MCF 10A (cell line): ENCODE data around the gene FAM210B. TPM values are rescaled to one million over a fixed set of nuclear protein-coding genes. Genes with fewer than 3 reads are reported as not detected.
A peak's percentile ranks its signal among the peaks of the same experiment; 100 is the strongest.
"Not testable (repeated sequence)": the region's sequence is repeated elsewhere in the genome, so short reads cannot be mapped to it uniquely, and the experiment has no call there.

Experiments used
- BruUV-seq: library from RNA; stranded (reverse); fragments of 400-500 nt; replicated peaks from 2 replicates; lab custom pipeline; 2021; lab: Mats Ljungman, UMichigan
- CTCF ChIA-PET: fragments of 300-600 bp; sonication (Branson Sonifier 250); formaldehyde crosslinking; extraction: SDS; loops from one replicate; lab custom pipeline; 2021; ENCODE audit warnings: antibody characterized with exemption, inconsistent platforms; lab: Yijun Ruan, JAX
- POLR2A ChIA-PET: fragments of 300-600, 350-650 bp; sonication (Branson Sonifier 250); formaldehyde crosslinking; extraction: SDS; loops from one replicate; lab custom pipeline; 2020; ENCODE audit warnings: antibody characterized with exemption, inconsistent platforms; lab: Yijun Ruan, JAX
- DNase-seq: peaks from one replicate; pipeline ENCODE4 v3.0.0-alpha.2; 2018; ENCODE audit not compliant: unreplicated experiment
- H3K27ac Mint-ChIP-seq: one replicate; pipeline ENCODE4 v1.8.0; 2022; ENCODE audit warnings: mild to moderate bottlenecking, low read depth, mixed read lengths; ENCODE audit not compliant: unreplicated experiment
- H3K27me3 Mint-ChIP-seq: one replicate; pipeline ENCODE4 v1.8.0; 2022; ENCODE audit warnings: mixed read lengths; ENCODE audit not compliant: insufficient read depth, unreplicated experiment
- H3K36me3 Mint-ChIP-seq: one replicate; pipeline ENCODE4 v1.8.0; 2022; ENCODE audit warnings: mild to moderate bottlenecking, moderate library complexity, mixed read lengths; ENCODE audit not compliant: insufficient read depth, unreplicated experiment
- H3K4me1 Mint-ChIP-seq: one replicate; pipeline ENCODE4 v1.8.0; 2022; ENCODE audit warnings: mixed read lengths; ENCODE audit not compliant: insufficient read depth, unreplicated experiment
- H3K4me3 Mint-ChIP-seq: one replicate; pipeline ENCODE4 v1.8.0; 2022; ENCODE audit warnings: mild to moderate bottlenecking, moderate library complexity, mixed read lengths; ENCODE audit not compliant: unreplicated experiment
- H3K9me3 Mint-ChIP-seq: one replicate; pipeline ENCODE4 v1.8.0; 2022; ENCODE audit warnings: mixed read lengths; ENCODE audit not compliant: unreplicated experiment
- intact Hi-C: fragments of 100-400 bp; cut with micrococcal nuclease; formaldehyde crosslinking; loops from 2 replicates; pipeline ENCODE4 v1.14.1; 2022
- total RNA-seq: library from RNA; stranded (reverse); gene quantifications from 2 replicates; pipeline ENCODE4 v1.2.3, GENCODE V29; 2022
- TF ChIP-seq, protein P1 (sequence below): fragments of 200-600 bp; IDR thresholded peaks from one replicate; pipeline ENCODE4 v1.8.0; 2022; ENCODE audit warnings: antibody characterized with exemption, mild to moderate bottlenecking; ENCODE audit not compliant: unreplicated experiment

FAM210B gene
- total RNA-seq, 1 experiment from 2014 or later, result 38.2 TPM

GRCh38 chr20:56328861-56329260 lies 29.9 kb upstream of the FAM210B start:
- ChIA-PET CTCF (no interaction called here), POLR2A (interaction anchor here (0.6 kb wide), 1 partner anchor 16 kb away, joined by 3 read pairs; no protein-coding TSS in a partner anchor)
- Mint-ChIP-seq H3K4me1 (no peaks in the 10 kb centered on the region), H3K27ac (no peak overlapping the region), H3K36me3 (no peaks in the 10 kb centered on the region), H3K27me3 (peaks cover 24% of the 10 kb centered on the region), H3K4me3 (no peak overlapping the region), H3K9me3 (no peaks in the 10 kb centered on the region)
- intact Hi-C loops, result no loop called here
- DNase-seq, result peak; percentile 46
- TF ChIP-seq, protein P1, sequence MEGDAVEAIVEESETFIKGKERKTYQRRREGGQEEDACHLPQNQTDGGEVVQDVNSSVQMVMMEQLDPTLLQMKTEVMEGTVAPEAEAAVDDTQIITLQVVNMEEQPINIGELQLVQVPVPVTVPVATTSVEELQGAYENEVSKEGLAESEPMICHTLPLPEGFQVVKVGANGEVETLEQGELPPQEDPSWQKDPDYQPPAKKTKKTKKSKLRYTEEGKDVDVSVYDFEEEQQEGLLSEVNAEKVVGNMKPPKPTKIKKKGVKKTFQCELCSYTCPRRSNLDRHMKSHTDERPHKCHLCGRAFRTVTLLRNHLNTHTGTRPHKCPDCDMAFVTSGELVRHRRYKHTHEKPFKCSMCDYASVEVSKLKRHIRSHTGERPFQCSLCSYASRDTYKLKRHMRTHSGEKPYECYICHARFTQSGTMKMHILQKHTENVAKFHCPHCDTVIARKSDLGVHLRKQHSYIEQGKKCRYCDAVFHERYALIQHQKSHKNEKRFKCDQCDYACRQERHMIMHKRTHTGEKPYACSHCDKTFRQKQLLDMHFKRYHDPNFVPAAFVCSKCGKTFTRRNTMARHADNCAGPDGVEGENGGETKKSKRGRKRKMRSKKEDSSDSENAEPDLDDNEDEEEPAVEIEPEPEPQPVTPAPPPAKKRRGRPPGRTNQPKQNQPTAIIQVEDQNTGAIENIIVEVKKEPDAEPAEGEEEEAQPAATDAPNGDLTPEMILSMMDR, result no peak
- BruUV-seq, result no TSS peak

DNA sequence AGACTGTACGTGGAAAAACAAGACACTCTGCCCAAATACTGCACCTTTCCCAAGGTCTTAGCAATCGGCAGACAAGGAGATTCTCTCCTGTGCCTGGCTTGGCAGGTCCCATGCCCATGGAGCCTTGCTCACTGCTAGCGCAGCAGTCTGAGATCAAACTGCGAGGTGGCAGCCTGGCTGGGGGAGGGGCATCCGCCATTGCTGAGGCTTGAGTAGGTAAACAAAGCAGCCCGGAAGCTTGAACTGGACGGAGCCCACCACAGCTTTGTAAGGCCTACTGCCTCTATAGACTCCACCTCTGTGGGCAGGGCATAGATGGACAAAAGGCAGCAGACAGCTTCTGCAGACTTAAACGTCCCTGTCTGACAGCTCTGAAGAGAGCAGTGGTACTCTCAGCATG lies 22.1 kb upstream of the FAM210B start:
- H3K36me3 Mint-ChIP-seq, intact Hi-C loops, H3K4me3 Mint-ChIP-seq, H3K9me3 Mint-ChIP-seq, POLR2A ChIA-PET, BruUV-seq, DNase-seq, H3K4me1 Mint-ChIP-seq, H3K27ac Mint-ChIP-seq: not testable (repeated sequence)
- H3K27me3 Mint-ChIP-seq, result peaks cover 66% of the 10 kb centered on the region
- CTCF ChIA-PET, result interaction anchor here (0.7 to 2.0 kb wide), 3 partner anchors 72 to 88 kb away, joined by 3 to 9 read pairs (median 4); partner anchors contain the start of gene MC3R

DNA sequence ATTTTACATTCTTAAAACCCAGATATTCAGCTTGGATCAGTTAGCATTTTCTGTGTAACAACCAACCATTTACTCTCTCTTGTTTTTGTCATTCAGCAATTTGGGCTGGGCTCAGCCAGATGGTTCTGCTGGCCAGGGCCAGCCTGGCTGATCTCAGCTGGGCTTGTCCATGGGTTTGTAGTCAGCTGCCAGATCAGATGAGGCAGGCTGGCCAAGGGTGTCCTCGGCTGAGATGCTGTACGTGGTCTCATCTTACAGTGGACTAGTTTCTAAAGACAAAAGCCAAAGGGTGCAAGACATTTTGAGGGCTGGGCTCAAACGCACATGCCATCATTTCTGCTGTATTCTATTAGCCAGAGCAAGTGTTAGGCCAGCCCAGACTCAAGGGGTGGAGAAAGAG lies 16.0 kb upstream of the FAM210B start:
- H3K27me3 Mint-ChIP-seq, result peaks cover 36% of the 10 kb centered on the region
- H3K4me3 Mint-ChIP-seq, result no peak overlapping the region
- no peak overlapping the region for H3K27ac Mint-ChIP-seq
- BruUV-seq, result no TSS peak
- CTCF ChIA-PET, result interaction anchor here (0.9 to 5.8 kb wide), 12 partner anchors 9 to 208 kb away, joined by 3 to 115 read pairs (median 6); partner anchors contain the start of gene MC3R
- DNase-seq, result no peak
- intact Hi-C loops, result loop anchor here (5.0 kb wide), 1 partner anchor 155 kb away; no protein-coding TSS in a partner anchor
- H3K36me3 Mint-ChIP-seq, result no peaks in the 10 kb centered on the region
- TF ChIP-seq, protein P1, result no peak
- POLR2A ChIA-PET, result interaction anchor here (0.6 to 1.2 kb wide), 4 partner anchors 10 to 59 kb away, joined by 3 read pairs; partner anchors contain the start of gene FAM210B
- no peaks in the 10 kb centered on the region for H3K9me3 Mint-ChIP-seq
- H3K4me1 Mint-ChIP-seq, result no peaks in the 10 kb centered on the region

GRCh38 chr20:56343861-56344381 lies 14.9 kb upstream of the FAM210B start:
- Mint-ChIP-seq H3K27ac (no peak overlapping the region), H3K9me3 (no peaks in the 10 kb centered on the region), H3K36me3 (no peaks in the 10 kb centered on the region), H3K4me1 (no peaks in the 10 kb centered on the region), H3K4me3 (no peak overlapping the region), H3K27me3 (peaks cover 25% of the 10 kb centered on the region)
- intact Hi-C loops, result loop anchor here (1.0 to 5.0 kb wide), 3 partner anchors 96 to 157 kb away; partner anchors contain the start of gene MC3R
- ChIA-PET POLR2A (no interaction called here), CTCF (interaction anchor here (0.6 to 5.8 kb wide), 34 partner anchors 10 to 1369 kb away, joined by 3 to 115 read pairs (median 4); partner anchors contain the start of genes FAM210B and MC3R)
- TF ChIP-seq, protein P1, result peak; percentile 73
- no peak for DNase-seq
- BruUV-seq, result no TSS peak
